Measurements from ENCODE around the gene BLVRA. TPM values are rescaled to one million over a fixed set of nuclear protein-coding genes. Genes with fewer than 3 reads are reported as not detected.
"Not testable (repeated sequence)": the region's sequence is repeated elsewhere in the genome, so short reads cannot be mapped to it uniquely, and the experiment has no call there.

BLVRA gene
- total and polyA plus RNA-seq, 10 of the 15 experiments (the other 5 are each of a cell fraction or from before 2014, with no cell fraction given): 63.3 to 198 (median 102) TPM

DNA sequence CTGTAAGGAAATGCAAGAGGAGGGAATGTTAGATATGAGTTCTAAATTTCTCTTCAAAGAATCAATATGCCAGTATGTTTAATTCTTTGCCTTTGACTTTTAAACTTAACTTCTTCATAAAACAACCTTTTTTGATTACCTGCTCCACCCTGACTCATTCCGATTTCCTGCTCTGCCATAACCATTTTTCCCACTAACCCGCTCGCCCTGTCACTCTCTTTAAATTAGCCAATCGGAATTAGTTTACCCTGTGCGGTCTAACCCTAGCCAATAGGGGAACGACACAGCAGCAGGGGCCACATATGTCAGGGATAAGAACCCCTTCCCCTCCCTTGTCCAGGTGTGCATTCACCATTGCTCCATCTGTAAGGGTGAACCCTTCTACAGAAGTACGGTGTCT, 64.9 kb downstream of the BLVRA start:
- 77% methylated on average over 7 of the region's 7 CpGs for WGBS (ENCODE audit: insufficient coverage, insufficient replicate concordance, low lambda C conversion rate, missing lambda C conversion rate)
- SMC1A ChIA-PET (ENCODE audit: uncharacterized antibody, unreplicated experiment); H3K27me3 ChIP-seq (replicated peaks in 1 of 2; ENCODE audit: control insufficient read depth in 2 of 2, insufficient read depth in 2 of 2, low read length in 1 of 2); H3K9me3 ChIP-seq (replicated peaks; ENCODE audit: control insufficient read depth, insufficient read depth, low read length); H3K79me2 ChIP-seq (ENCODE audit: control insufficient read depth, insufficient read depth, low read length); H2AFZ ChIP-seq (ENCODE audit: control insufficient read depth, low read depth, low read length); BruUV-seq (replicated peaks); DNase-seq (ENCODE audit: low read depth, low spot score); H3K36me3 ChIP-seq (ENCODE audit: control insufficient read depth in 2 of 2, insufficient read depth in 2 of 2, low read length in 1 of 2); H3K27ac ChIP-seq (ENCODE audit: control insufficient read depth, insufficient read depth); POLR2A ChIA-PET; H3K4me1 ChIP-seq (ENCODE audit: control insufficient read depth, insufficient read depth, low read length); in situ Hi-C loops (cut with MboI); RAD21 ChIA-PET (ENCODE audit: unreplicated experiment); H4K20me1 ChIP-seq (ENCODE audit: control insufficient read depth, insufficient read depth); FAIRE-seq; H3K4me3 ChIP-seq; H3K4me2 ChIP-seq (ENCODE audit: control insufficient read depth, insufficient read depth); intact Hi-C loops (cut with micrococcal nuclease; ENCODE audit: unreplicated experiment); ATAC-seq; H3K9ac ChIP-seq (ENCODE audit: control insufficient read depth, insufficient read depth, low read length): not testable (repeated sequence)
- CTCF ChIA-PET: interaction anchor here (1.1 to 1.3 kb wide), 2 partner anchors 13 to 241 kb away, joined by 3 read pairs; partner anchors contain the start of gene STK17A

- no peak overlapping the region for H3K4me3 ChIP-seq
- no peak overlapping the region for H3K4me2 ChIP-seq (ENCODE audit: control insufficient read depth, insufficient read depth)
- no peak for FAIRE-seq
- no peaks in the 10 kb centered on the region for H3K27me3 ChIP-seq (replicated peaks in 1 of 2; ENCODE audit: control insufficient read depth in 2 of 2, insufficient read depth in 2 of 2, low read length in 1 of 2)
- no peaks in the 10 kb centered on the region for H3K79me2 ChIP-seq (ENCODE audit: control insufficient read depth, insufficient read depth, low read length)
- no peak for TF ChIP-seq IRF5 (IDR thresholded peaks at IDR 0.05; ENCODE audit: borderline replicate concordance)
- BruUV-seq (replicated peaks): no TSS peak
- intact Hi-C loops (cut with micrococcal nuclease; ENCODE audit: unreplicated experiment): no loop called here
- H3K4me1 ChIP-seq (ENCODE audit: control insufficient read depth, insufficient read depth, low read length): no peaks in the 10 kb centered on the region
- DNase-seq (ENCODE audit: low read depth, low spot score): no peak
- H2AFZ ChIP-seq (ENCODE audit: control insufficient read depth, low read depth, low read length): no peak overlapping the region
- WGBS (ENCODE audit: insufficient coverage, insufficient replicate concordance, low lambda C conversion rate, missing lambda C conversion rate): 74% methylated on average over 6 of the region's 6 CpGs
- H4K20me1 ChIP-seq (ENCODE audit: control insufficient read depth, insufficient read depth): no peaks in the 10 kb centered on the region
- ChIA-PET CTCF (interaction anchor here (1.1 to 1.3 kb wide), 2 partner anchors 13 to 241 kb away, joined by 3 read pairs; partner anchors contain the start of gene STK17A), RAD21 (ENCODE audit: unreplicated experiment) (no interaction called here), POLR2A (no interaction called here), SMC1A (ENCODE audit: uncharacterized antibody, unreplicated experiment) (interaction anchor here (1.4 to 6.7 kb wide), 2 partner anchors 13 to 15 kb away, joined by 3 to 28 read pairs; no protein-coding TSS in a partner anchor)
- in situ Hi-C loops (cut with MboI): no loop called here
- ATAC-seq: no peak
- H3K9me3 ChIP-seq (replicated peaks; ENCODE audit: control insufficient read depth, insufficient read depth, low read length): no peaks in the 10 kb centered on the region; the same call in 2 of the 3 replicates
- H3K36me3 ChIP-seq (ENCODE audit: control insufficient read depth in 2 of 2, insufficient read depth in 2 of 2, low read length in 1 of 2): no peaks in the 10 kb centered on the region
- H3K9ac ChIP-seq (ENCODE audit: control insufficient read depth, insufficient read depth, low read length): no peak overlapping the region
- no peak overlapping the region for H3K27ac ChIP-seq (ENCODE audit: control insufficient read depth, insufficient read depth)
These were observed 65.5 kb downstream of the BLVRA start for GRCh38 chr7:43823941-43824340.

- FAIRE-seq; intact Hi-C loops (cut with micrococcal nuclease; ENCODE audit: unreplicated experiment); H3K4me2 ChIP-seq (ENCODE audit: control insufficient read depth, insufficient read depth); H2AFZ ChIP-seq (ENCODE audit: control insufficient read depth, low read depth, low read length); H4K20me1 ChIP-seq (ENCODE audit: control insufficient read depth, insufficient read depth); ATAC-seq; H3K9ac ChIP-seq (ENCODE audit: control insufficient read depth, insufficient read depth, low read length); in situ Hi-C loops (cut with MboI); H3K79me2 ChIP-seq (ENCODE audit: control insufficient read depth, insufficient read depth, low read length); H3K4me1 ChIP-seq (ENCODE audit: control insufficient read depth, insufficient read depth, low read length); H3K27ac ChIP-seq (ENCODE audit: control insufficient read depth, insufficient read depth); DNase-seq (ENCODE audit: low read depth, low spot score); BruUV-seq (replicated peaks); H3K4me3 ChIP-seq; H3K9me3 ChIP-seq (replicated peaks; ENCODE audit: control insufficient read depth, insufficient read depth, low read length); H3K27me3 ChIP-seq (replicated peaks in 1 of 2; ENCODE audit: control insufficient read depth in 2 of 2, insufficient read depth in 2 of 2, low read length in 1 of 2); H3K36me3 ChIP-seq (ENCODE audit: control insufficient read depth in 2 of 2, insufficient read depth in 2 of 2, low read length in 1 of 2): not testable (repeated sequence)
- ChIA-PET CTCF (interaction anchor here (1.0 to 1.3 kb wide), 3 partner anchors 25 to 242 kb away, joined by 3 read pairs; partner anchors contain the start of gene STK17A), SMC1A (ENCODE audit: uncharacterized antibody, unreplicated experiment) (interaction anchor here (1.0 to 6.7 kb wide), 4 partner anchors 10 to 104 kb away, joined by 3 to 28 read pairs (median 6); no protein-coding TSS in a partner anchor), POLR2A (interaction anchor here (1.6 kb wide), 1 partner anchor 10 kb away, joined by 5 read pairs; no protein-coding TSS in a partner anchor), RAD21 (ENCODE audit: unreplicated experiment) (interaction anchor here (1.0 to 2.6 kb wide), 2 partner anchors 14 to 176 kb away, joined by 3 to 7 read pairs; no protein-coding TSS in a partner anchor)
- WGBS (ENCODE audit: insufficient coverage, insufficient replicate concordance, low lambda C conversion rate, missing lambda C conversion rate): 41% methylated on average over 12 of the region's 12 CpGs
These were observed 66.0 kb downstream of the BLVRA start for GRCh38 chr7:43824513-43824912.

All from GM12878 (cell line).